HG03097 (cell line): ENCODE data around the gene LRTM2.

Source experiments
- ATAC-seq: cut with Tn5 transposase; IDR thresholded peaks from one replicate; pipeline ENCODE4 v1.9.1; 2021; ENCODE audit not compliant: unreplicated experiment, low FRiP score

LRTM2 gene

DNA sequence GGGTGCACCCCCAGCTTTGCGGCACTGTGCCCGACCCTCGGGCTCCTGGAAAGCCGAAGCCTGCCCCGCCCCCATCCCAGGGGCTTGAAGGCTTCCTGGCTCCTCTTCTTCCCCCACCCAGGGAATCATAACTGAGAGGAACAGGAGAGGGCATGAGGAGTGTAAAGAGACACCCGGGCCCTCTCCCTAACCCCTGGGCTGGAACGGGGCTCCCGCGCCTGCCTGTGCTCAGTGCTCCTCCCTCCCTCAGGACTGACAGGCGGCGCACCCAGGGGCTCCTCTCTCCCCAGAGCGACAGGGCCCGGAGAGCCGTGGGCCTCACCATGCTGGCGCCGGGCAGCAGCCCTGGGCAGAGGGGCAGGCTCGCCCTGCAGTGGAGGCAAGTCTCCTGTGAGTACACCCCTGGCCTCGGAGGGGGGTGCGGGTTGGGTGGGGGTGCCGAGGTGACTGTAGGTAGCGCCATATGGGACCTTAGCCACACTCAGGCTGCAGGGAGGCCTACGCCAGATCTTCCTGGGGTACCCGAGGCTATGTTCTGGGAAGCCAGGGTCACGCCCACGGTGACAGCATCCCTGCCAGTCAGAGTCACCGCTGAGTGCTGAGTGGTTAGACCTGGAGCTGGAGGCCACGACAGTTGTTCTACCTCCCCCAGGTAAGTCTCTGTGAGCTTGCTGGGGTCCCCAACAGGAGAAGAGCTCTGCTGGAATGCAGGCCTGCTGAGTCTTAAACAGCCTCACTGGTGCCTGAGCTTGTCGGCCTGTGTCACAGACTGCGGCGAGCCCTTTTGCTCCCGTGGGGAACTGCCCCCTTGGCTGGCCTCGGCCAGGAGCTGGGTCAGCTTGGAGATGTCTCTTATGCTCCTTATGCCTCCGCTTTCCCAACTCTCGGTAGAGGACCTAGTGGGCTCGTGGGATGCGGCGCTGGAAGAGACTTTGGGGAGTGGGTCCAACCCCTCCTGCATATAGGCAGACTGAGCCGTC is 7.8 kb downstream of the LRTM2 start:
- ATAC-seq: no peak

DNA sequence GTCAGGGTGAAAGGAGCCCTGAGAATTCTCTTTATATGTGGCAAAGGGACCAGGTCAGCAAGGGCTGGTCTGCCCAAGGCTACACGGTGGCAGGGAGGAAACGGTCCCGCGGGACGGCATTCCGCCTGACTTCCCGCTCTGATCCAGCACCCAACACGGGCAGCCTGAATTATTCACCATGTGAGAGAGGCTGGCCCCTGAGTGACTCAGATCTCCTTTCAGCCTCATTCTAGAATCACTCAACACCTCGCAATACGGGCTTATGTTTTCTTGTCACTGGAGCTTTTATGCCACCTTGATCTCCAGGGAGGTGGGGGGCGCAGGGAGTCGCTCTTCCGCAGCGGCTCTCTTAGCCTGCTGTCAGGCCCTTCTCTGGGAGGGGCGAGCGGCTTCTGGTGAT is 8.5 kb downstream of the LRTM2 start:
- no peak for ATAC-seq

- no peak for ATAC-seq
Measured at GRCh38 chr12:1829306-1829900, 9.0 kb downstream of the LRTM2 start.

- no peak for ATAC-seq
Measured at GRCh38 chr12:1830401-1830845, 10.1 kb downstream of the LRTM2 start.

DNA sequence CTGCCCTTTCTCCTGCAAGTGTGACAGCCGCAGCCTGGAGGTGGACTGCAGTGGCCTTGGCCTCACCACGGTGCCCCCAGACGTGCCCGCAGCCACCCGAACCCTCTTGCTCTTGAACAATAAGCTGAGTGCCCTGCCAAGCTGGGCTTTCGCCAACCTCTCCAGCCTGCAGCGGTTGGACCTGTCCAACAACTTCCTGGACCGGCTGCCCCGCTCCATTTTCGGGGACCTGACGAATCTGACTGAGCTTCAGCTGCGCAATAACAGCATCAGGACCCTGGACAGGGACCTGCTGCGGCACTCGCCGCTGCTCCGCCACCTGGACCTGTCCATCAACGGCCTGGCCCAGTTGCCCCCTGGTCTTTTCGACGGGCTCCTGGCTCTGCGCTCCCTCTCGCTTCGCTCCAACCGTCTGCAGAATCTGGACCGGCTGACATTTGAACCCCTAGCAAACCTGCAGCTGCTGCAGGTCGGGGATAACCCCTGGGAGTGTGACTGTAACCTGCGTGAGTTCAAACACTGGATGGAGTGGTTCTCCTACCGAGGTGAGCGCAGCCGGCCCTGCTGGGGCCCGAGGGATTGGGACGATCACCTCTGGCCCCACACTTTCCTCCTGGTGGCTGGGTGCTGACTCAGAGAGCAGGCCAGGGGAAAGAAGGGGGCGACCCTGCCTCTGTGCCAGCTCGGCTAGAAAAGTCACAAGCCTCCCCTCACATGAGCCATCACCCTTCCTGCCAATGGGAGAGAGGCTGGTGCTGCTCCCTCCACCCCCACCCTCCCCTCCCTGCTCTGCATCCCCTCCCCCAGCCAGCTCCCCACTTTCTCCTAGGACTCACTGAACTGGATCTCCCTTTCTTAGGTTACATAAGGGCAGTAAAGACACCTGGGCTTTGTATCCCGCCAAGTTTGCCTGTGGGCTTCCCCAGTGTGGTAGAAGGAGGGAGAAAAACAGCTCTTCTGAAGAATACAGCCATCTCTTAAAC is 10.9 kb downstream of the LRTM2 start:
- ATAC-seq: no peak

DNA sequence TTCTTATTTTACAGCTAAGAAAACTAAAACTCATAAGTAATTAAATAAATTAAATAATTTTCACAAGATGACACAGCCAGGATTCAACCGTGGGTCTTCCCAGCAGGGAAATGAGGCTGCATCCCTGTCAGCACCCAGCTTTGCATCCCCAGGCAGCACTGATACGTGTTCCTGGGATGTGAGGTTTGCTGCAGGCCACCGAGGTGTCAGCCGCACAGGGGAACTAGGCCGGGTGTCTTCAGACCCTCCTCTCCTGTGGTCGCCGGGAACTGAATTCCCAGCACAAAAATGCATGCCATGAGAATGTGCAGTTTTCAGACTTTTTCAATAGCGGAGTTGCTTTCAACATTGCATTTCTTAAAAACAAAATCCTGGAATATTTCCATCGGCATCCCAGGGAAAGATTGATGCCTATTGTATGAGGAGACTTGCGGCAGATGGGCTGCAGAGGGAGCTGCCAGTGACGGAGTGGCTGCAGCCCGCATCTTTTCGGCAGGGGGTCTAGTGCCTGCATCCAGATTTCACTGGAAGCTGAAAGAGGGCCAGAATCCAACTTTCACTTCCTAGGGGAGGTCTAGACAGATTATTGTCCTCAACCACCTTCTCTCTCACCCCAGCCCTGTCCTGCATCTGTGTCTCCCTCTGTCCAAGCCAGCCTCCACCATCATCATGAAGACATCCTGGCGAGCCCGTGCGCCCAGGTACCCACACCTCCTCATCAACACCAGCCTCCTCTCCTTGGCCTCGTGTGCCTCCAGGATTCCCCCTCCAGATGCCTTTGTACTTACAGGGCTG is 12.6 kb downstream of the LRTM2 start:
- no peak for ATAC-seq

GRCh38 chr12:1833596-1834028 is 13.2 kb downstream of the LRTM2 start:
- no peak for ATAC-seq

GRCh38 chr12:1834186-1834925 is 14.0 kb downstream of the LRTM2 start:
- ATAC-seq: no peak

DNA sequence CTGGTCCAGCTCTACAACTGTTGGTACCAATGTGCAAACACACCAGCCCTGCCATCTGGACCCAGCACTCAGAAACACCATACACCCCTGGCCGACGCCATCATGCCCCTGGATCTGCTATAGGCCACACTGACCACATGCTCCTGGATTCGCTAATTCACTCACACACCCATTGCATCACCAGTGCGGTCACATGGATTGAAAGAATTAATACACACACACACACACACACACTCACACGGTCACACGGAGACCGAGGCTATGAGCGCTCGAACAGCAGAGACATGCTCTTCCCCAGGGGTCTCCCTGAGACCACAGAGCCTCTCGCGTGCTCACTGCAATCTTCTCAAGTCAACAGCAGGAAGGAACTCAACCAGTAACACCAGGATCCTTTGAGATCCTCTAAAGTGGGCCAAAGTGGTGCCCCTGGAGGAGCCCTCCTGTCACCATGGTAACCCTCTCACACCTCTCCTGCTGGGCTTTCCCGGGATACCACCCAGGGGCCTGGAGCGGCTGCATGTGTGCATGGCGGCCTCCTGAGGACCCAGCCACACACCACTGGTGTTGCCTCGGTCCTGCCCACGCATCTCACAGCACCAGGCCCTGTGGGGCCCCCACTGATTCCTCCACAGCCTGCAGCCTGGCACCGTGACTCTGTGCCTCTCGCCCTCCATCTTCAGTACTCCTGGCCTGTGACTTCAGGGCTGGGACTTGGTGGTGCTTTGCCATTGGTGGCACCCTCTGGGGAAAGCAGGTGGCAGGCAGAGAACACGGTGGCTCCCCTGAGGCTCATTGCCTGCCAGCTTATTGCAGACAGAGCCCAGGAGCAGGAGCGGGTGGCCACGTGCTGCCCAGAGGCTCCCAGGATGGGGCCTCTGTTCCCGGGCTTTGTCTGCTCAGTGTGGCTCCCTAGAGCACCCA is 15.1 kb downstream of the LRTM2 start:
- no peak for ATAC-seq

DNA sequence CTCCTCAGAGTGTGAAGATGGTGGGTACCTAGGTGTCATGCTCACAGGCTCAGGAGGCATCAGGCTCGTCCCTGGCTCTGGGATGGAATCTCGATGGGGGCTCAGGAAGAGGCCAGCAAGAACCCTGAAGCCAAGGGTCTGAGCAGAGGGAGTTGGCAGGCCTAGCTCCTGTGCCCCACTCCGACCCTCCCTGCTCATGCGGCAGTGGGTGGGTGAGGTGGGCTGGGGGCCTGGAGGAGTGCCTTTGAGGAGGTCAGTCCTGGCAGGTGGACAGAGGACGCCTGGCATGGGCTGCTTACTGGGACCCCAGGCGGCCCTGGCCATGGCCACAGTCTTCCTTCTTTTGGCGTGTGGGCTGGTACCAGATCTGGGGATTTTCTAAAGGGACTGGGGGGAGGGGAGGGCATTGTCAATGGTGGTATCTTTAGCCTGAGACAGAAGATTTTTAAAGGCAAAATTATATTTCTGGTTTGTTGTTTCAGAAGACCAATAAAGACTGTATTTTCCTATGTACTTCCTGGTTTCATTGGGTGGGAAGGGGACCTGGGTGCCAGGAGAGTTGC is 16.0 kb downstream of the LRTM2 start:
- ATAC-seq: no peak

- ATAC-seq: no peak
Measured at GRCh38 chr12:1836854-1837421, 16.6 kb downstream of the LRTM2 start.

DNA sequence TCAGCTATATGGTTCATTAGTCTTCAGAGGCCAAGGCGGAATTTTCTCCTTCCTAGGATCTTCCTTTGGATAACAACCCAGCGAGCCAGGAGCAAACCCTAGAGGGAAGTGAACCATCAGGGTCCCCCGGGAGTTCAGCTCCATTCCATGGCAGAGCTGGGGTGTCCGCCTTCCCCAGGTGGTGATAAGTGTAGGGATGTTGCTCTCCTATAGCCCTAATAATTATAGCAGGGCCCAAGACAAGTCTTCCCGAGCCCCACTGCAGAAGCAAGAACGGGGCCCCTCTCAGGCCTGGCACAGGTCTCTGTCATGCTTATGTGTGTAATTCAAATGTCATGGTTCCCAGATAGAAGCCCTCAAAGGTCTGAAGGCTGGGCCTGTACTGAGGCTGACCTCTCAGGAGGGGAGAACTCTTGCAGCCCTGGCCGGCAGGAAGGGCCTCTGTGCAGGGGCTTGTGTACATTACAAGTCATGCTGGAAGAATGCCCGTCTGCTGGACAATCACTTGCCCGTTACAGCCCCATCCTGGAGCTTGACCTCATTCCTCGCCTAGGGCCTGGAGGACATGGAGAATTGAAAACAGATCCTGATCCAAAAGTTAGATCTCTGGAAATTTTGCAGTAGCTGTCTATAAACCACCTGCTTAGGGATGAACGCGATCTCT is 17.3 kb downstream of the LRTM2 start:
- no peak for ATAC-seq

DNA sequence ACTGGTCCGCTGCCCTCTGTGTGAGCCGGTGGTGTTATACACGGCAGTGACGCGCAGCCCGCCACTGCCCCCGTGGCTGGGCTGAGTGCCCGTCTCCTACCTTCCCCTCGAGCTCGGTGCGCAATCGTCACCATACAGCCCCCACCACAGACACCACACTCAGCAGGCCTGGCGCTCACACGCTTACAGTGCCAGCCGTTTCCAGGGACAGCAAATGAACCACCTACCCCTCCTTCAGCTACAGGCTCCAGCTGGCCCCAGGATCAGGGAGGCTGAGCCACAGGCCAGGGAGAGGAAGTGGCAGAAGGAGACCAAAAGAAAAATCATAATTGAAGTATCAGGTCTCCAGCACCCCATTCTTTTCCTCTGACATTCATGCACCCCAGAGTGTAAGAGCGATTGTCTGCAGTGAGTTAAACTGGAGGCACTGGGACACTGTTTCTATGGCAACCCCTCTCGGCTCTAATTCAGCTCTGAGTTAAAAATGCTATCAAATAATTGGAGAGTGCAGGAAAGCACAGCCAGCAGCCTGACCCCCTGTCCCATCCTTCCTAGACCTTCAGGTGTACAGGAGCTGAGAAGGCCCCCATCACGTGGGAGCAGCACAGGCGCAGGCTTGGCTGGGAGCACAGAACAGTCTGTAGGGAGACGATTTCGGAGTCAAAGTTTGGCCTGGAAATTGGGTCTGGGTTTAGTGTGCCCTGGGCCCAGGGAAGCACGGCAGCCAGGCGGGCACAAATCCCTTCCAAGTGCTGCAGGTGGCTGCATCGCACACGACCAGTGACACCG is 18.0 kb downstream of the LRTM2 start:
- no peak for ATAC-seq

- no peak for ATAC-seq
Measured at GRCh38 chr12:1838994-1839365, 18.6 kb downstream of the LRTM2 start.

DNA sequence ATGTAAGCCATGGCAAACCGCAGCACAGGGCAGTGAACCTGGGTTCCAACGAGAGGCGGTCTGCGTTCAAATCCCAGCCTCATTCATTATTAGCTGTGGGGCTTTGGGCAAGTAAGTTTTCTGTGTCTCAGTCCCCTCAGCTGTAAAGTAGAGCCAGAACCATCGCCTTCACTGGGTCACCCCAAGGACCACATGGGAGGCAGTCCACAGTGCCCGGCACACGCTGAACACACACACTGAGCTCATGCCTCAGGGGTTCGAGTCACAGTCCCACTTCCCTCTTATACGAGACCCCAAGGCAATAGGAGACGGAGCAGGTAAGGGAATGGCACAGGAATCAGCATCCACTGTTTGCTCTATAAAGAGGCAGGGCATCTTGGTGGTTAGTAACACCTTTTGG is 19.1 kb downstream of the LRTM2 start:
- ATAC-seq: no peak
